ENCODE results near the gene PPP3CA. TPM values are rescaled to one million over a fixed set of nuclear protein-coding genes. Genes with fewer than 3 reads are reported as not detected.

Gene PPP3CA
- total and polyA plus RNA-seq, 9 donors, result 19.4 to 47.9 (median 37.9) TPM

- 81 to 86% (median 81%) methylated on average over 2 of the region's 2 CpGs for whole genome bisulfite sequencing, 3 donors
- Histone ChIP-seq H3K27me3 (no peaks in the 10 kb centered on the region), H3K27ac (no peak overlapping the region), H3K4me3 (no peak overlapping the region), H3K36me3 (no peaks in the 10 kb centered on the region), H3K4me1 (ENCODE audit: insufficient read depth) (peaks cover 20% of the 10 kb centered on the region), H3K9me3 (no peaks in the 10 kb centered on the region)
- no peak for TF ChIP-seq POLR2A (IDR thresholded peaks at IDR 0.05)
- no peak for TF ChIP-seq EP300 (IDR thresholded peaks at IDR 0.05)
- TF ChIP-seq, protein P1, sequence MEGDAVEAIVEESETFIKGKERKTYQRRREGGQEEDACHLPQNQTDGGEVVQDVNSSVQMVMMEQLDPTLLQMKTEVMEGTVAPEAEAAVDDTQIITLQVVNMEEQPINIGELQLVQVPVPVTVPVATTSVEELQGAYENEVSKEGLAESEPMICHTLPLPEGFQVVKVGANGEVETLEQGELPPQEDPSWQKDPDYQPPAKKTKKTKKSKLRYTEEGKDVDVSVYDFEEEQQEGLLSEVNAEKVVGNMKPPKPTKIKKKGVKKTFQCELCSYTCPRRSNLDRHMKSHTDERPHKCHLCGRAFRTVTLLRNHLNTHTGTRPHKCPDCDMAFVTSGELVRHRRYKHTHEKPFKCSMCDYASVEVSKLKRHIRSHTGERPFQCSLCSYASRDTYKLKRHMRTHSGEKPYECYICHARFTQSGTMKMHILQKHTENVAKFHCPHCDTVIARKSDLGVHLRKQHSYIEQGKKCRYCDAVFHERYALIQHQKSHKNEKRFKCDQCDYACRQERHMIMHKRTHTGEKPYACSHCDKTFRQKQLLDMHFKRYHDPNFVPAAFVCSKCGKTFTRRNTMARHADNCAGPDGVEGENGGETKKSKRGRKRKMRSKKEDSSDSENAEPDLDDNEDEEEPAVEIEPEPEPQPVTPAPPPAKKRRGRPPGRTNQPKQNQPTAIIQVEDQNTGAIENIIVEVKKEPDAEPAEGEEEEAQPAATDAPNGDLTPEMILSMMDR (IDR thresholded peaks at IDR 0.05), result no peak
- intact Hi-C loops (cut with DNase I), result no loop called here
- DNase-seq, result no peak
These were observed 58.0 kb downstream of the PPP3CA start for GRCh38 chr4:101289306-101289705.

DNA sequence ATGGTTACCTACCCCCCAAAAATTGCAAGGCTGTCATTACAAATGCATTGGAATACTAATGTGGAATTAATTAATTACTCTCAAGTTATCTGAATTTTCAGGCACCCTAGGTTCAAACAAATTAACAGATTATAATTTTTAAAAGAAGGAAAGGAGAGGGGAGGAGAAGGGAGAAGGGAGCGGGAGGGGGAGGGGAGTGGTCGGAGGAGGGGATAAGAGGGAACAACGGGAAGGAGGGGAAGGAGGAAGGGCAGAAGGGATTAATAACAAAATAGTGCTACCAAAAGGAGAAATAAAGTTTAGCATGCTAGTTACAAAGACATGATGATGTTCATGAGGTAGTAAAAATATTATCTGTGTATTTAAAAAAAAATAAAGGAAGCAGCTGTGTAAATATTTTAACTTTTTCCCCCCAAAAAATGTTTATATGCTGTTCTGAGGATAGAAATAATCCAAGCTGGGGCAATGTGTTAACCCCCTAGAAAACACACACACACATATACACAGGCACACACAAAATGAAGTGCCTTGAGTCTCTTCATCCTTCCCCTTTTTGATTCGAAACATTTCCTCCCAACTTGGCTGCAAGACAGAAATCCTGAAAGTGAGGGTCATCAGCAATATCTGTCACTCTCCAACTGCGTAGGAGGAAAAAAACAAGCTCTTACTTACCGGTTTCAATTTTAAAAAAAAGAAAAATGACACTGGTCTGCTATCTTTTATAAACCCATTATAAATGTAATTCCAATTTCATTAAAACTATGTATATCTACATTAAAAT, 58.8 kb downstream of the PPP3CA start:
- TF ChIP-seq EP300 (IDR thresholded peaks at IDR 0.05) (no peak), POLR2A (IDR thresholded peaks at IDR 0.05) (no peak)
- TF ChIP-seq, protein P1 (IDR thresholded peaks at IDR 0.05), result no peak
- no peaks in the 10 kb centered on the region for H3K36me3 ChIP-seq
- intact Hi-C loops (cut with DNase I), result no loop called here
- H3K4me1 ChIP-seq (ENCODE audit: insufficient read depth), result peaks cover 20% of the 10 kb centered on the region
- no peak for DNase-seq
- no peak overlapping the region for H3K4me3 ChIP-seq
- no peaks in the 10 kb centered on the region for H3K9me3 ChIP-seq
- WGBS, 3 donors, result 15 to 29% (median 25%) methylated on average over 6 of the region's 6 CpGs
- H3K27me3 ChIP-seq, result no peaks in the 10 kb centered on the region
- H3K27ac ChIP-seq, result no peak overlapping the region

- peaks cover 20% of the 10 kb centered on the region for H3K4me1 ChIP-seq (ENCODE audit: insufficient read depth)
- no peak for DNase-seq
- WGBS, 3 donors, result 56 to 72% (median 59%) methylated on average over 2 of the region's 2 CpGs
- no peaks in the 10 kb centered on the region for H3K36me3 ChIP-seq
- no peak for TF ChIP-seq POLR2A (IDR thresholded peaks at IDR 0.05)
- TF ChIP-seq, protein P1 (IDR thresholded peaks at IDR 0.05), result no peak
- no peak for TF ChIP-seq EP300 (IDR thresholded peaks at IDR 0.05)
- H3K9me3 ChIP-seq, result no peaks in the 10 kb centered on the region
- no peak overlapping the region for H3K27ac ChIP-seq
- no peaks in the 10 kb centered on the region for H3K27me3 ChIP-seq
- intact Hi-C loops (cut with DNase I), result no loop called here
- no peak overlapping the region for H3K4me3 ChIP-seq
These were observed 60.0 kb downstream of the PPP3CA start for GRCh38 chr4:101287324-101287723.

DNA sequence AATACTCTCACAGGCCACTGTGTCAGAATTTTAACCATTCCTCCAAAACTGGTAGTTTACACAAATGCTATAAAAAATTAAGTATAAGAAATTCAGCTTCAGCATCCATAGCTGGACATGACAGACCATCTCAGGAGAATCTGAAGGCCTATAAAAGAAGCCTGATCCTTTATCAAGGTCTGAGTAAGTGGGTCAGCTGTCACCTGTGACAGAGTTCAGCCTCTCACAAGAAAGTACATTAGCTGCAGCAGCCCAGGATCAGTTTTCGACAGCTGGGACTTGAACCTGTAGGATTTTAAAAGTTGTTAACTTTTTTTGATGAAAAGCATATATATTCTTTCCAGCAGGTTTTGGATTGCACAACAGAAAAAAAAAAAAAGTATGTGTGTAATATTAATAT, 60.7 kb downstream of the PPP3CA start:
- Histone ChIP-seq H3K9me3 (no peaks in the 10 kb centered on the region), H3K36me3 (no peaks in the 10 kb centered on the region), H3K4me1 (ENCODE audit: insufficient read depth) (peaks cover 18% of the 10 kb centered on the region), H3K27me3 (no peaks in the 10 kb centered on the region), H3K4me3 (no peak overlapping the region), H3K27ac (no peak overlapping the region)
- TF ChIP-seq, protein P1 (IDR thresholded peaks at IDR 0.05), result no peak
- WGBS, 3 donors, result 94 to 100% (median 96%) methylated on average over 1 of the region's 1 CpG
- DNase-seq, result no peak
- intact Hi-C loops (cut with DNase I), result no loop called here
